ENCODE results near the gene DMKN. TPM values are rescaled to one million over a fixed set of nuclear protein-coding genes. Genes with fewer than 3 reads are reported as not detected.

Gene DMKN
- total and polyA plus RNA-seq, 10 donors = 2.5 to 17.9 (median 6.7) TPM

DNA sequence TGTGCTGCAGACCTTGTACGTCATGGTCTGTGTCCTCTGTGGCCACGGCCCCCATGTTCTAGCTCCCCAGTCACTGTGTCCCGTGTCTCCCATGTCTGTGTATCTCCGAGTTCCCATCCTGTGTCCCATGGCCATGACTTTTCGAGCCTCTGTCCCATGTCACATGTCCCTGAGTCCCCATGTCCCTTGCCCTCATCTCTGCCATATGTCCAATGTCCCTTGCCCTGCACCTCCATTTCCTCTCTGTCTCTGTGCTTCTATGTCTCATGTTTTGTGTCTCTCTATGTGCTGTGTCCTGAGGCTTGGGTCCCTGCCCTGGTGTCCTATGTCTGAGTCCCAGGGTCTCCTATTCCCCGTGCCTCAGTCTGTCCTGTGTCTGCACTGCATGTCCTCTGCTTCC is 48.0 kb upstream of the DMKN start:
- peak; percentile 17 for DNase-seq
- Histone ChIP-seq H3K27ac (no peak overlapping the region), H3K4me1 (peaks cover 5 to 23% (median 16%) of the 10 kb centered on the region in 6 donors), H3K36me3 (no peaks in the 10 kb centered on the region), H3K9me3 (no peaks in the 10 kb centered on the region), H3K27me3 (replicated peaks in 1 of 7) (peaks cover 0 to 85% (median 37%) of the 10 kb centered on the region in 7 donors), H3K4me3 (no peak overlapping the region)
- 67 to 89% (median 76%) methylated on average over 6 of the region's 6 CpGs for WGBS, 5 donors
- TF ChIP-seq POLR2A (IDR thresholded peaks at IDR 0.05) = no peak
- TF ChIP-seq, protein P1, sequence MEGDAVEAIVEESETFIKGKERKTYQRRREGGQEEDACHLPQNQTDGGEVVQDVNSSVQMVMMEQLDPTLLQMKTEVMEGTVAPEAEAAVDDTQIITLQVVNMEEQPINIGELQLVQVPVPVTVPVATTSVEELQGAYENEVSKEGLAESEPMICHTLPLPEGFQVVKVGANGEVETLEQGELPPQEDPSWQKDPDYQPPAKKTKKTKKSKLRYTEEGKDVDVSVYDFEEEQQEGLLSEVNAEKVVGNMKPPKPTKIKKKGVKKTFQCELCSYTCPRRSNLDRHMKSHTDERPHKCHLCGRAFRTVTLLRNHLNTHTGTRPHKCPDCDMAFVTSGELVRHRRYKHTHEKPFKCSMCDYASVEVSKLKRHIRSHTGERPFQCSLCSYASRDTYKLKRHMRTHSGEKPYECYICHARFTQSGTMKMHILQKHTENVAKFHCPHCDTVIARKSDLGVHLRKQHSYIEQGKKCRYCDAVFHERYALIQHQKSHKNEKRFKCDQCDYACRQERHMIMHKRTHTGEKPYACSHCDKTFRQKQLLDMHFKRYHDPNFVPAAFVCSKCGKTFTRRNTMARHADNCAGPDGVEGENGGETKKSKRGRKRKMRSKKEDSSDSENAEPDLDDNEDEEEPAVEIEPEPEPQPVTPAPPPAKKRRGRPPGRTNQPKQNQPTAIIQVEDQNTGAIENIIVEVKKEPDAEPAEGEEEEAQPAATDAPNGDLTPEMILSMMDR (IDR thresholded peaks at IDR 0.05 in 8 of 11, conservative IDR thresholded peaks at IDR 0.05 in 3 of 11) = no peak
- no peak for TF ChIP-seq POLR2AphosphoS5 (IDR thresholded peaks at IDR 0.05)
- intact Hi-C loops (cut with DNase I; ENCODE audit: low total_unique reads) = no loop called here

DNA sequence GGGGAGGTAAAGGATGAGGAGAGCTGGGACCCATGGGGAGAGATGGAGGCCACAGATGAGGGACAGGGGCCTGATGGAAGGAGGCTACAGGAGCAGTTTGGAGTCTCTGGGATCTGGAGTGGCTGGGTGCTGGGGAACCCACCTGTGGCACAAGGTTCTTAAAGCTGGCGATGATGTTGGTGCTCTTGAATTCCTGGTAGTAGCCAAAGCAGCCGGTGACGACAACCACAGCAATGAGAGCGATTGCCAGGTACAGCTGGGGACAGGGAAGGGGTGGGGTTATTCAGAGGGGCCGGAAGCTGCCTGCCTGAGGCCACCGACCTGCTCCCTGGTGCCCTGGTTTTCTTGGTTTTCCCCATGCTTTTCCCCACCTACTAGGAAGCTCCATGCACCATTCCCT is 47.2 kb upstream of the DMKN start:
- Histone ChIP-seq H3K27ac (no peak overlapping the region), H3K27me3 (replicated peaks in 1 of 7) (peaks cover 0 to 85% (median 37%) of the 10 kb centered on the region in 7 donors), H3K36me3 (no peaks in the 10 kb centered on the region), H3K4me1 (peaks cover 5 to 23% (median 16%) of the 10 kb centered on the region in 6 donors), H3K4me3 (no peak overlapping the region), H3K9me3 (no peaks in the 10 kb centered on the region)
- peak; percentile 27 for DNase-seq
- TF ChIP-seq POLR2AphosphoS5 (IDR thresholded peaks at IDR 0.05) (no peak), POLR2A (IDR thresholded peaks at IDR 0.05) (no peak)
- TF ChIP-seq, protein P1 (IDR thresholded peaks at IDR 0.05 in 8 of 11, conservative IDR thresholded peaks at IDR 0.05 in 3 of 11) = no peak
- intact Hi-C loops (cut with DNase I; ENCODE audit: low total_unique reads) = no loop called here
- 59 to 75% (median 63%) methylated on average over 6 of the region's 6 CpGs for WGBS, 5 donors

DNA sequence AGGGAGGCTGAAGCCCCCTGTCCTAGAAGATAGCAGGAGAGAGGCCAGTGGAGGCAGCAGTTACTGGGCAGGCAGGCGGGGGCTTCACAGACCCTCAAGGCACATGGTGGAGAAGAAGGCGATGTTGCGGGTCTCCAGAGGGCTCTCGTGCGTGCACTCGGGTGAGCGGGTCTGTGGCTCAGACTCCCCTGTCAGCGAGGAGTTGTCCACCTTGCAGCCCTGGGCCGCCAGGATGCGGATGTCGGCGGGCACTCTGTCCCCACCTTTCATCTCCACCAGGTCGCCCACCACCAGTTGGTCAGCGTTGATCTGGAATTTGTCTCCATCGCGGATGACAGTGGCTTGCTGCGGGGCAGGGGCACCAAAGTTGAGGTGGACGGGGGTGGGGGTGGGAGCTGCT is 46.8 kb upstream of the DMKN start:
- no peak for TF ChIP-seq POLR2A (IDR thresholded peaks at IDR 0.05)
- TF ChIP-seq, protein P1 (IDR thresholded peaks at IDR 0.05 in 8 of 11, conservative IDR thresholded peaks at IDR 0.05 in 3 of 11) = no peak
- no peak for TF ChIP-seq POLR2AphosphoS5 (IDR thresholded peaks at IDR 0.05)
- intact Hi-C loops (cut with DNase I; ENCODE audit: low total_unique reads) = no loop called here
- Histone ChIP-seq H3K27ac (no peak overlapping the region), H3K4me1 (peaks cover 5 to 23% (median 16%) of the 10 kb centered on the region in 6 donors), H3K4me3 (no peak overlapping the region), H3K27me3 (replicated peaks in 1 of 7) (peaks cover 0 to 86% (median 37%) of the 10 kb centered on the region in 7 donors), H3K36me3 (no peaks in the 10 kb centered on the region), H3K9me3 (no peaks in the 10 kb centered on the region)
- peak; percentile 39 for DNase-seq
- WGBS, 5 donors = 85 to 92% (median 89%) methylated on average over 14 to 18 of the region's 18 CpGs

DNA sequence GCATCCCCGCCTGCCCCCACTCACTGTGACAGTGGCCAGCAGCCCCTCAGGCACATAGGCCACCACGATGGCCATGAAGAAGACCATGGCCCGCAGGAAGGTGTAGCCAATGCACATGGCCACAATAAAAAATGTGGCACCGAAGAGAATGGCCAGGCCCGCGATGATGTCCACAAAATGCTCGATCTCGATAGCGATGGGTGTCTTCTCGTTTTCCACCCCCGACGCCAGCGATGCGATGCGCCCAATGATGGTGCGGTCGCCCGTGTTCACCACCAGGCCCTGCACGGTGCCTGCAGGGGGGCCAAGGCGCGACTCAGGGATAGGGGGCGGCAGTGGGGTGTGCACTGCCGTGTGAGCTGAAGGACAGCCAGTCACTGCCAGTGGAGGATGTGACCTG is 46.3 kb upstream of the DMKN start:
- Histone ChIP-seq H3K4me1 (peaks cover 5 to 23% (median 16%) of the 10 kb centered on the region in 6 donors), H3K4me3 (no peak overlapping the region), H3K27ac (no peak overlapping the region), H3K9me3 (no peaks in the 10 kb centered on the region), H3K27me3 (replicated peaks in 1 of 7) (peaks cover 0 to 84% (median 33%) of the 10 kb centered on the region in 7 donors), H3K36me3 (no peaks in the 10 kb centered on the region)
- peak; percentile 33 for DNase-seq
- intact Hi-C loops (cut with DNase I; ENCODE audit: low total_unique reads) = loop anchor here (10.0 kb wide), 1 partner anchor 155 kb away; the partner anchor contains the start of gene KMT2B
- 86 to 92% (median 89%) methylated on average over 23 of the region's 23 CpGs for WGBS, 5 donors
- TF ChIP-seq POLR2AphosphoS5 (IDR thresholded peaks at IDR 0.05) (no peak), POLR2A (IDR thresholded peaks at IDR 0.05) (no peak)
- TF ChIP-seq, protein P1 (IDR thresholded peaks at IDR 0.05 in 8 of 11, conservative IDR thresholded peaks at IDR 0.05 in 3 of 11) = no peak

Data from spleen (tissue), 11 donors.